Transverse colon (tissue), 4 donors: ENCODE results near the gene ZC3H8. TPM values are rescaled to one million over a fixed set of nuclear protein-coding genes. Genes with fewer than 3 reads are reported as not detected.

Experiments
- DNase-seq: peaks from one replicate; pipeline ENCODE4 v3.0.0-alpha.2; 2019
- H3K27ac ChIP-seq, 4 donors: fragments of 200-600 bp; sonication (generic); 2 replicates each; pipeline ENCODE4 v1.5.1; 2016 to 2018; ENCODE audit warnings: inconsistent platforms in 4 of 4
- H3K27me3 ChIP-seq: fragments of 200-600 bp; sonication (generic); 2 replicates; pipeline ENCODE4 v1.5.1; 2017; ENCODE audit warnings: inconsistent platforms
- H3K36me3 ChIP-seq, 4 donors: fragments of 200-600 bp; sonication (generic); 2 replicates each; pipeline ENCODE4 v1.5.1; 2017 to 2019; ENCODE audit warnings: inconsistent platforms in 4 of 4
- H3K4me1 ChIP-seq, 4 donors: fragments of 200-600 bp; sonication (generic); 2 replicates each; pipeline ENCODE4 v1.5.1; 2017 to 2020; ENCODE audit warnings: inconsistent platforms in 4 of 4
- H3K4me3 ChIP-seq, 4 donors: fragments of 200-600 bp; sonication (generic); 1 replicate in 1 of 4; 2 replicates in 3 of 4; pipeline versions ENCODE4 v1.5.1 to v1.6.1; 2017 to 2019; ENCODE audit warnings: inconsistent platforms in 4 of 4
- H3K9me3 ChIP-seq, 2 donors: fragments of 200-600 bp; sonication (generic); 2 replicates each; pipeline ENCODE4 v1.5.1; 2017 to 2019; ENCODE audit warnings: inconsistent platforms in 2 of 2
- EP300 ChIP-seq: sonication (generic); formaldehyde crosslinking; IDR thresholded peaks from one replicate; pipeline ENCODE4 v1.6.1; 2017; ENCODE audit warnings: antibody characterized with exemption, low read depth
- POLR2A ChIP-seq: fragments of 450-650 bp; IDR thresholded peaks from one replicate; pipeline ENCODE4 v1.6.1; 2016; ENCODE audit warnings: antibody characterized with exemption, mild to moderate bottlenecking, moderate library complexity
- POLR2AphosphoS5 ChIP-seq, 3 donors: sonication (generic); formaldehyde crosslinking; IDR thresholded peaks; one replicate each; pipeline ENCODE4 v1.6.1; 2016; ENCODE audit warnings: antibody characterized with exemption in 3 of 3
- WGBS, 2 donors: methylation state at CpG; one replicate each; pipeline ENCODE4 v1.1.5; 2018; ENCODE audit warnings: low coverage in 1 of 2; 5-methylcytosine and 5-hydroxymethylcytosine counted together
- in situ Hi-C, 4 donors: fragments of 200-750 bp; cut with MboI; loops; one replicate each; pipeline versions ENCODE4 v1.15.0 to v1.15.1; 2017; ENCODE audit warnings: low sequenced_read_pairs in 3 of 4, low pct_ligation_motif_present in 1 of 4, low pct_unique_long_range_greater_than_20kb in 1 of 4
- intact Hi-C: fragments of 100-400 bp; cut with DNase I; formaldehyde crosslinking; loops from one replicate; pipeline ENCODE4 v1.15.1; 2023; ENCODE audit warnings: low total_unique reads
- total RNA-seq, 4 donors: library from RNA; depleted of rRNA; stranded (reverse); fragments of >200 nt; gene quantifications; one replicate each; pipeline ENCODE4 v1.1.0, GENCODE V29; 2016
- TF ChIP-seq, protein P1 (sequence below), 5 experiments: fragments of 200-600 bp in 3 of 5; fragments of 450-650 bp in 2 of 5; sonication (generic) in 3 of 5; IDR thresholded peaks; 1 replicate in 2 of 5; 2 replicates in 3 of 5; pipeline ENCODE4 v1.5.1; 2016 to 2017; ENCODE audit warnings: antibody characterized with exemption in 5 of 5, inconsistent platforms in 3 of 5, mild to moderate bottlenecking in 2 of 5, moderate library complexity in 1 of 5

ZC3H8 gene
- total RNA-seq: 10 to 100 TPM in 2 of 4 donors, 1 to 10 TPM in 2; 1.6 to 83.2 (median 12.1) TPM

DNA sequence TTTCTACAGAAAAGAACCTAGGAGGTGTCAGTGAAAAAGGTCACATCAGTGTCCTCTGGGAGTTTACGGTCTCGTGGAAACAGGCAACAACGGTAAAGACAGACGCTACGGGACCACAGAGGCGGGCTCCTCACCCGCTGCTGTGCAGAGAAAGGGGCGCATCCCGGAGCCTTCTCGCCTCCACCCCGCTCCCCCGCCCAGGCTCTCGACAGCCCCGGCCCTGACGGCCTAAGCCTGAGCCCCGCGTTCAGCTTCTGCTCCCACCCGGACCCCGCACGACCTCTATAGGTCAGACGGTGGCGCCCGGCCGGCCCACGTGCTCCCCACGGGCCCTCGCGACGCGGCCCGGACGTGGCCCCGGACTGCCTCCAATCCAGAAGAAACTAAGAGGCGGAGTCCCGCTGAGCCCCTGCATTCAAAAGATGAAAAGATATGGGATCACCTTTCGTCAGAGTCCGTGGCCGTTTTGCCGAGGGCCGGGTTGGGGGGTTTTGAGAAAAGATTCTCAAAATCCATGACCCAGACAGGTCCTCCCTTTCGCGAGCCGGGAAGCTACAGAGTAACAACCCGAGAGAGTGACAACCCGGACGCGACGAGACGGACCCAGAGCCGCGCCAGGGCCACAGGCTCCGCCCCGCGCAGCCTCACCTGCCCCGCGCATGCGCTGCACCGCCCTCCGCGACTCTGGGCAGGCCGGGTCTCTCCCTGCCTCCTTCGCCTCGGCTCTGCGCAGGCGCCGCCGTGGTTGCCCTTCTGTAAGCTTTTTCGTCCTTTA is at the start of gene ZC3H8:
ZC3H8 (minus strand) TSS at position 577 of the 775 bp plus-strand sequence; CDS start at position 516, 61 bp downstream.
- in situ Hi-C loops (loop anchor here in 2 of 4 donors (25.0 kb wide), 2 partner anchors 183 to 333 kb away; partner anchors contain the start of genes CHCHD5 (in 1 of the 2) and RGPD8 (in 1 of the 2)), intact Hi-C loops (loop anchor here (5.0 kb wide), 1 partner anchor 178 kb away; the partner anchor contains the start of gene RGPD8)
- Histone ChIP-seq H3K9me3 (no peaks in the 10 kb centered on the region), H3K27me3 (no peaks in the 10 kb centered on the region), H3K36me3 (peaks cover 0 to under 1% (median 0%) of the 10 kb centered on the region in 4 donors), H3K4me3 (peak within 1 kb of the TSS; percentile 58 to 77 (median 72)), H3K27ac (peak within 1 kb of the TSS; percentile 83 to 91 (median 88)), H3K4me1 (peaks cover 7 to 21% (median 8%) of the 10 kb centered on the region in 4 donors)
- TF ChIP-seq POLR2A (peak; percentile 84), POLR2AphosphoS5 (IDR thresholded peaks at IDR 0.05) (peak; percentile 89 to 92 (median 91)), EP300 (no peak)
- TF ChIP-seq, protein P1, sequence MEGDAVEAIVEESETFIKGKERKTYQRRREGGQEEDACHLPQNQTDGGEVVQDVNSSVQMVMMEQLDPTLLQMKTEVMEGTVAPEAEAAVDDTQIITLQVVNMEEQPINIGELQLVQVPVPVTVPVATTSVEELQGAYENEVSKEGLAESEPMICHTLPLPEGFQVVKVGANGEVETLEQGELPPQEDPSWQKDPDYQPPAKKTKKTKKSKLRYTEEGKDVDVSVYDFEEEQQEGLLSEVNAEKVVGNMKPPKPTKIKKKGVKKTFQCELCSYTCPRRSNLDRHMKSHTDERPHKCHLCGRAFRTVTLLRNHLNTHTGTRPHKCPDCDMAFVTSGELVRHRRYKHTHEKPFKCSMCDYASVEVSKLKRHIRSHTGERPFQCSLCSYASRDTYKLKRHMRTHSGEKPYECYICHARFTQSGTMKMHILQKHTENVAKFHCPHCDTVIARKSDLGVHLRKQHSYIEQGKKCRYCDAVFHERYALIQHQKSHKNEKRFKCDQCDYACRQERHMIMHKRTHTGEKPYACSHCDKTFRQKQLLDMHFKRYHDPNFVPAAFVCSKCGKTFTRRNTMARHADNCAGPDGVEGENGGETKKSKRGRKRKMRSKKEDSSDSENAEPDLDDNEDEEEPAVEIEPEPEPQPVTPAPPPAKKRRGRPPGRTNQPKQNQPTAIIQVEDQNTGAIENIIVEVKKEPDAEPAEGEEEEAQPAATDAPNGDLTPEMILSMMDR (IDR thresholded peaks at IDR 0.05): peak in 1 of 5 experiments; percentile 10
- peak; percentile 97 for DNase-seq
- WGBS, 2 donors: 0% methylated on average over 14 to 57 of the region's 68 CpGs

DNA sequence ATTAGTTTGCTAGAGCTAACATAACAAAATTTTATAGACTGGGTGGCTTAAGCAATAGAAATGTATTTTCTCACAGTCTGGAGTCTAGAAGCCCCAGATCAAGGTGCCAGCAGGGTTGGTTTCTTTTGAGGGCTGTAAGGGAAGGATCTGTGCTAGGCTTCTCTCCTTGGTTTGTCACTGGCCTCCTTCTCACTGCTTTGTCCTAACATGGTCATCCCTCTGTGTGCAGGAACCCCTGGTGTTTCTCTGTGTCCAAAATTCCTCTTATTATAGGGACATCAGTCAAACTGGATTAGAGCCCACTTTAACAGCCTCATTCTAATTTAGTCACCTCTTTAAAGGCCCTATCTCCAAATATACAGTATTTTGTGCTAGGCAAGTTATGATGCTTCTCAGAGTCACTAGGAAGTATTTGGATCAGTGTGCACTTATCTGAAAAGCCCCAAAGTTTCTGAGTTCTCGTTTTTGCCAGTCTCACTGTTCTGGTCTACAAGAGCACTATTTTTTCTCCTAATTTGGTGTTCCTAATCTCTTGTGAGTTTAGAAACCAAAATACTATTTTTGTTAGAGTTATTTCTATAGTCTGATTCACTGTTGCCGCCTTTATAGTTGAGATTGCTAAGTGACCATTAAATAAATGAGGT is 49.6 kb upstream of the ZC3H8 start:
- Histone ChIP-seq H3K4me3 (no peak overlapping the region), H3K27ac (peak overlapping the region in 1 of 4 donors; percentile 5), H3K36me3 (peaks cover 0 to 23% (median 3%) of the 10 kb centered on the region in 4 donors), H3K27me3 (no peaks in the 10 kb centered on the region), H3K4me1 (no peaks in the 10 kb centered on the region), H3K9me3 (no peaks in the 10 kb centered on the region)
- intact Hi-C loops: no loop called here
- DNase-seq: no peak
- in situ Hi-C loops: no loop called here
- TF ChIP-seq, protein P1 (IDR thresholded peaks at IDR 0.05): no peak
- 69 to 87% methylated on average over 2 of the region's 2 CpGs for WGBS, 2 donors

GRCh38 chr2:112301973-112302372 is 47.1 kb upstream of the ZC3H8 start:
- H3K27ac ChIP-seq: no peak overlapping the region
- no peaks in the 10 kb centered on the region for H3K27me3 ChIP-seq
- H3K4me3 ChIP-seq: no peak overlapping the region
- peaks cover 0 to 21% (median 0%) of the 10 kb centered on the region in 4 donors for H3K36me3 ChIP-seq
- no peaks in the 10 kb centered on the region for H3K4me1 ChIP-seq
- no peak for TF ChIP-seq POLR2A
- in situ Hi-C loops (no loop called here), intact Hi-C loops (no loop called here)
- DNase-seq: no peak
- no peaks in the 10 kb centered on the region for H3K9me3 ChIP-seq

GRCh38 chr2:112301171-112301584 is 46.3 kb upstream of the ZC3H8 start:
- Histone ChIP-seq H3K27me3 (no peaks in the 10 kb centered on the region), H3K36me3 (peaks cover 0 to 18% (median 0%) of the 10 kb centered on the region in 4 donors), H3K4me3 (no peak overlapping the region), H3K27ac (no peak overlapping the region), H3K9me3 (no peaks in the 10 kb centered on the region), H3K4me1 (no peaks in the 10 kb centered on the region)
- DNase-seq: no peak
- TF ChIP-seq POLR2A (no peak), EP300 (no peak), POLR2AphosphoS5 (IDR thresholded peaks at IDR 0.05) (no peak)
- TF ChIP-seq, protein P1 (IDR thresholded peaks at IDR 0.05): no peak
- in situ Hi-C loops (no loop called here), intact Hi-C loops (no loop called here)
